ENCODE results near the gene TP53I11.

DNA sequence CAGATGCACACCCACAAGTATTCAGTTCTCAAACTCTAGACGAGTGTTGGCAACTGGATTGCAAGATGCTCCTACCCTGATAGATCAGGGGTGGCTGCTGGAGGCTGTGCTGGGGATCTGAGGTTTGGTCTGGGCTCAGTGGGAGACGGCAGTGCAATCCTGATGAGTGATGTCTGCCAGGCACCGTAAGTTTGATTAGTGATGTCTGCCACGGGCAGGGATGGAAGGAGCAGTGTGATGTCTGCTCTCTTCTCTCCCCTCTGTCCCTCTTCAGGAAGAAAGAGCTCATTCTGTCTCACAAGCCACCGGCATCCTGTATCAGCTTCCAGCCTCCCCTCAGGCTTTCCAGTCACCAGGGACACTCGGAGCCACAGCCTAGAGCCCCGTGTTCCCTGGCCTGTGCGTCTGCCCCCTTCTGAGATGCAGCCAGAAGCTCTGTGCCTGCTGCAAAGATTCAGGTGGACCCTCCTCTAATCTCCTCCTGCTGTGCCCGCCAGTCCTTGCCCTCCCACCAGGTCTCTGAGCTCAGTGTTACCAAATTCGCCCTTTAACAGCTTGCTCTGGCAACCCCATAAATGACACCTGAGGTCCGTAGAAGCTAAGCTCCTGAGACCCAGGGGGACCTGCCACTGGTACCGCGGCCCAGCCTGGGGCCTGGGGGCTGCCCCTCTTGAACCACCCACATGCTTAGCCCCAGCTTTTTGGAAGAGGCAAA, 19.9 kb downstream of the TP53I11 start:
- TF ChIP-seq, protein P1, sequence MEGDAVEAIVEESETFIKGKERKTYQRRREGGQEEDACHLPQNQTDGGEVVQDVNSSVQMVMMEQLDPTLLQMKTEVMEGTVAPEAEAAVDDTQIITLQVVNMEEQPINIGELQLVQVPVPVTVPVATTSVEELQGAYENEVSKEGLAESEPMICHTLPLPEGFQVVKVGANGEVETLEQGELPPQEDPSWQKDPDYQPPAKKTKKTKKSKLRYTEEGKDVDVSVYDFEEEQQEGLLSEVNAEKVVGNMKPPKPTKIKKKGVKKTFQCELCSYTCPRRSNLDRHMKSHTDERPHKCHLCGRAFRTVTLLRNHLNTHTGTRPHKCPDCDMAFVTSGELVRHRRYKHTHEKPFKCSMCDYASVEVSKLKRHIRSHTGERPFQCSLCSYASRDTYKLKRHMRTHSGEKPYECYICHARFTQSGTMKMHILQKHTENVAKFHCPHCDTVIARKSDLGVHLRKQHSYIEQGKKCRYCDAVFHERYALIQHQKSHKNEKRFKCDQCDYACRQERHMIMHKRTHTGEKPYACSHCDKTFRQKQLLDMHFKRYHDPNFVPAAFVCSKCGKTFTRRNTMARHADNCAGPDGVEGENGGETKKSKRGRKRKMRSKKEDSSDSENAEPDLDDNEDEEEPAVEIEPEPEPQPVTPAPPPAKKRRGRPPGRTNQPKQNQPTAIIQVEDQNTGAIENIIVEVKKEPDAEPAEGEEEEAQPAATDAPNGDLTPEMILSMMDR (IDR thresholded peaks at IDR 0.05): no peak
- no peak for TF ChIP-seq EP300 (IDR thresholded peaks at IDR 0.05)
- TF ChIP-seq POLR2AphosphoS5 (IDR thresholded peaks at IDR 0.05): no peak

Data from stomach (tissue), 4 donors.